Liver (tissue), 9 donors: ENCODE measurements around the gene BMP6. TPM values are rescaled to one million over a fixed set of nuclear protein-coding genes. Genes with fewer than 3 reads are reported as not detected.

Experiments
- DNase-seq: peaks from one replicate; pipeline ENCODE4 v3.0.0-alpha.2; 2017; ENCODE audit warnings: low spot score
- H3K27ac ChIP-seq, 2 donors: one replicate each; pipeline ENCODE4 v1.7.0; 2013; ENCODE audit warnings: inconsistent platforms in 2 of 2, low read length in 2 of 2, control low read depth in 1 of 2, low read depth in 1 of 2, mild to moderate bottlenecking in 1 of 2
- H3K27me3 ChIP-seq, 4 donors: one replicate each; pipeline versions ENCODE4 v1.6.1 to v1.7.0; 2013; ENCODE audit warnings: low read length in 3 of 4, inconsistent platforms in 1 of 4, mild to moderate bottlenecking in 1 of 4, moderate library complexity in 1 of 4; ENCODE audit not compliant: control insufficient read depth in 4 of 4, insufficient read depth in 4 of 4
- H3K36me3 ChIP-seq, 4 donors: one replicate each; pipeline versions ENCODE4 v1.6.1 to v1.7.0; 2013; ENCODE audit warnings: low read length in 3 of 4, mild to moderate bottlenecking in 3 of 4, low read depth in 1 of 4, moderate library complexity in 1 of 4; ENCODE audit not compliant: control insufficient read depth in 4 of 4, insufficient read depth in 3 of 4
- H3K4me1 ChIP-seq, 4 donors: one replicate each; pipeline versions ENCODE4 v1.6.1 to v1.7.0; 2013; ENCODE audit warnings: low read length in 3 of 4, mild to moderate bottlenecking in 3 of 4, moderate library complexity in 1 of 4; ENCODE audit not compliant: control insufficient read depth in 4 of 4, insufficient read depth in 4 of 4
- H3K4me3 ChIP-seq, 3 donors: one replicate each; pipeline versions ENCODE4 v1.6.1 to v1.7.0; 2013; ENCODE audit warnings: low read length in 3 of 3, control low read depth in 1 of 3, low read depth in 1 of 3, mild to moderate bottlenecking in 1 of 3
- H3K9ac ChIP-seq, 2 donors: one replicate each; pipeline ENCODE4 v1.7.0; 2013; ENCODE audit warnings: low read length in 2 of 2, mild to moderate bottlenecking in 2 of 2, moderate library complexity in 2 of 2, control low read depth in 1 of 2, low read depth in 1 of 2
- H3K9me3 ChIP-seq, 4 donors: one replicate each; pipeline versions ENCODE4 v1.6.1 to v1.7.0; 2013; ENCODE audit warnings: low read length in 3 of 4; ENCODE audit not compliant: control insufficient read depth in 4 of 4
- ATF3 ChIP-seq: IDR thresholded peaks from 2 replicates; pipeline ENCODE4 v1.6.1; 2016; ENCODE audit warnings: antibody characterized with exemption
- CTCF ChIP-seq: fragments of 150-350 bp; IDR thresholded peaks from 2 replicates; pipeline ENCODE4 v1.5.1; 2017; ENCODE audit warnings: improper control_type of control experiment, low read depth, low read length; ENCODE audit not compliant: missing input control
- EGR1 ChIP-seq, 2 donors: IDR thresholded peaks; 2 replicates each; pipeline ENCODE4 v1.6.1; 2016 to 2018; ENCODE audit warnings: antibody characterized with exemption in 2 of 2, low read depth in 2 of 2
- FOXA1 ChIP-seq: IDR thresholded peaks from 2 replicates; pipeline ENCODE4 v1.6.1; 2016; ENCODE audit warnings: antibody characterized with exemption
- FOXA2 ChIP-seq: IDR thresholded peaks from 2 replicates; pipeline ENCODE4 v1.6.1; 2016; ENCODE audit warnings: antibody characterized with exemption
- GABPA ChIP-seq, 2 donors: IDR thresholded peaks in 1 of 2; conservative IDR thresholded peaks in 1 of 2; 2 replicates each; pipeline ENCODE4 v1.6.1; 2016; ENCODE audit warnings: antibody characterized with exemption in 2 of 2, mild to moderate bottlenecking in 1 of 2, moderate library complexity in 1 of 2
- HNF4A ChIP-seq, 2 donors: conservative IDR thresholded peaks; 2 replicates each; pipeline ENCODE4 v1.6.1; 2016; ENCODE audit warnings: antibody characterized with exemption in 2 of 2, mild to moderate bottlenecking in 2 of 2
- HNF4G ChIP-seq: IDR thresholded peaks from 2 replicates; pipeline ENCODE4 v1.6.1; 2016; ENCODE audit warnings: antibody characterized with exemption
- JUND ChIP-seq, 2 donors: IDR thresholded peaks; 2 replicates each; pipeline ENCODE4 v1.6.1; 2016; ENCODE audit warnings: antibody characterized with exemption in 2 of 2
- MAX ChIP-seq: IDR thresholded peaks from 2 replicates; pipeline ENCODE4 v1.6.1; 2016; ENCODE audit warnings: antibody characterized with exemption
- NR2F2 ChIP-seq: IDR thresholded peaks from 2 replicates; pipeline ENCODE4 v1.6.1; 2016; ENCODE audit warnings: antibody characterized with exemption
- RAD21 ChIP-seq, 2 donors: IDR thresholded peaks; 2 replicates each; pipeline ENCODE4 v1.6.1; 2016; ENCODE audit warnings: antibody characterized with exemption in 2 of 2, mild to moderate bottlenecking in 2 of 2
- REST ChIP-seq: IDR thresholded peaks from 2 replicates; pipeline ENCODE4 v1.6.1; 2016; ENCODE audit warnings: antibody characterized with exemption, mild to moderate bottlenecking
- RXRA ChIP-seq, 2 donors: IDR thresholded peaks; 2 replicates each; pipeline ENCODE4 v1.6.1; 2017 to 2018; ENCODE audit warnings: antibody characterized with exemption in 2 of 2, mild to moderate bottlenecking in 1 of 2
- SP1 ChIP-seq: IDR thresholded peaks from 2 replicates; pipeline ENCODE4 v1.6.1; 2018; ENCODE audit warnings: antibody characterized with exemption, mild to moderate bottlenecking
- TAF1 ChIP-seq: conservative IDR thresholded peaks from 2 replicates; pipeline ENCODE4 v1.6.1; 2016; ENCODE audit warnings: antibody characterized with exemption, mild to moderate bottlenecking
- ZBTB33 ChIP-seq: IDR thresholded peaks from 2 replicates; pipeline ENCODE4 v1.6.1; 2016; ENCODE audit warnings: antibody characterized with exemption
- WGBS: extraction: QIAGEN DNeasy Blood & Tissue Kit; methylation state at CpG from one replicate; pipeline ENCODE4 v1.1.7; 2013; 5-methylcytosine and 5-hydroxymethylcytosine counted together
- polyA plus RNA-seq, 2 donors: library from polyadenylated mRNA; stranded (reverse) in 1 of 2; unstranded in 1 of 2; fragments of 200-250 nt in 1 of 2; fragments of >200 nt in 1 of 2; fragmentation: Nextera tagmentation in 1 of 2; extraction: Ambion mirVana in 1 of 2; gene quantifications; one replicate each; pipeline versions ENCODE4 v1.2.1 to v1.2.3, GENCODE V29; 2013 to 2015
- total RNA-seq, 2 donors: library from RNA; depleted of rRNA; stranded (reverse); fragments of >200 nt; gene quantifications; one replicate each; pipeline ENCODE4 v1.2.3, GENCODE V29; 2014
- donor health status: healthy.
- donor health status: healthy.
- donor health status: healthy.
- donor health status: healthy.
- donor health status: healthy.

BMP6 gene
- total and polyA plus RNA-seq, 4 donors = 0.57 to 5.9 (median 2.3) TPM

- no peak for DNase-seq
- Histone ChIP-seq H3K4me1 (peaks cover 16 to 29% (median 22%) of the 10 kb centered on the region in 4 donors), H3K9ac (no peak overlapping the region), H3K4me3 (no peak overlapping the region), H3K27me3 (peaks cover 0 to 26% (median 3%) of the 10 kb centered on the region in 4 donors), H3K9me3 (no peaks in the 10 kb centered on the region), H3K36me3 (no peaks in the 10 kb centered on the region), H3K27ac (peak overlapping the region in 1 of 2 donors; percentile 43)
- TF ChIP-seq RXRA (IDR thresholded peaks at IDR 0.05) (no peak), HNF4G (no peak), ATF3 (no peak), HNF4A (conservative IDR thresholded peaks at IDR 0.05) (no peak)
- 70% methylated on average over 10 of the region's 10 CpGs for WGBS
These were observed 4.9 kb downstream of the BMP6 start for GRCh38 chr6:7730784-7731227.

GRCh38 chr6:7731294-7731693 is 5.4 kb downstream of the BMP6 start:
- H3K27me3 ChIP-seq = peaks cover 0 to 26% (median 3%) of the 10 kb centered on the region in 4 donors
- H3K4me3 ChIP-seq = no peak overlapping the region
- H3K9ac ChIP-seq = no peak overlapping the region

More at GRCh38 chr6:7731294-7731693, 5.4 kb downstream of the BMP6 start:
- Histone ChIP-seq H3K4me1 (peaks cover 11 to 24% (median 19%) of the 10 kb centered on the region in 4 donors), H3K27ac (peak overlapping the region in 1 of 2 donors; percentile 43), H3K9me3 (no peaks in the 10 kb centered on the region), H3K36me3 (no peaks in the 10 kb centered on the region)
- no peak for TF ChIP-seq TAF1
- TF ChIP-seq RXRA (IDR thresholded peaks at IDR 0.05) = no peak
- no peak for TF ChIP-seq JUND (IDR thresholded peaks at IDR 0.05)
- TF ChIP-seq SP1 = no peak
- no peak for TF ChIP-seq ATF3
- TF ChIP-seq REST = no peak
- TF ChIP-seq ZBTB33 = no peak
- TF ChIP-seq CTCF = no peak
- TF ChIP-seq EGR1 (IDR thresholded peaks at IDR 0.05; ENCODE audit: low read depth in 2 of 2) = no peak
- TF ChIP-seq FOXA1 = no peak
- TF ChIP-seq MAX = no peak
- no peak for TF ChIP-seq HNF4A (conservative IDR thresholded peaks at IDR 0.05)
- no peak for TF ChIP-seq HNF4G
- TF ChIP-seq NR2F2 = no peak
- TF ChIP-seq FOXA2 = no peak
- no peak for TF ChIP-seq GABPA (IDR thresholded peaks at IDR 0.05 in 1 of 2, conservative IDR thresholded peaks at IDR 0.05 in 1 of 2)
- no peak for TF ChIP-seq RAD21 (IDR thresholded peaks at IDR 0.05)
- no peak for DNase-seq
- WGBS = 74% methylated on average over 2 of the region's 2 CpGs
